Measurements from ENCODE around the gene UNC13B. TPM values are rescaled to one million over a fixed set of nuclear protein-coding genes. Genes with fewer than 3 reads are reported as not detected.

UNC13B gene
- total RNA-seq, 1 experiment from 2014 or later = 48.2 TPM

GRCh38 chr9:35158501-35159280, 3.1 kb upstream of the UNC13B start:
- H4K91ac ChIP-seq (ENCODE audit: insufficient read length, low read depth, low read length) = no peak overlapping the region
- H3K9me3 ChIP-seq (ENCODE audit: control insufficient read depth, low read depth, low read length) = no peaks in the 10 kb centered on the region
- H3K56ac ChIP-seq (ENCODE audit: insufficient read length, low read depth, low read length) = no peak overlapping the region
- H3K4me2 ChIP-seq (ENCODE audit: insufficient read depth, insufficient read length, low read length) = no peak overlapping the region
- H3K36me3 Mint-ChIP-seq (ENCODE audit: insufficient read depth in 1 of 3, low read depth in 3 of 3) = peaks cover 0 to 8% (median 6%) of the 10 kb centered on the region in 3 experiments; a peak in 6 of 7 replicates
- H2BK12ac ChIP-seq (ENCODE audit: insufficient read length, low read depth, low read length) = no peak overlapping the region
- peak overlapping the region in 1 of 2 experiments; percentile 36; a peak in 1 of 5 replicates for H3K4me3 Mint-ChIP-seq
- H3K14ac ChIP-seq (ENCODE audit: insufficient read depth, low read length) = no peak overlapping the region
- H2AFZ ChIP-seq (ENCODE audit: low read length) = no peak overlapping the region
- H3K23ac ChIP-seq (ENCODE audit: insufficient read length, low read depth, low read length) = no peak overlapping the region
- no peak overlapping the region for H3T11ph ChIP-seq (ENCODE audit: low read length)
- peaks cover 22 to 34% of the 10 kb centered on the region in 2 experiments for H3K4me1 Mint-ChIP-seq
- WGBS (ENCODE audit: extremely low coverage, insufficient read length, low lambda C conversion rate) = no CpG with 5 or more reads among the region's 10 CpGs
- no peak overlapping the region for H4K5ac ChIP-seq (ENCODE audit: insufficient read length, low read depth, low read length)
- H4K8ac ChIP-seq (replicated peaks; ENCODE audit: insufficient read length, low read depth, low read length) = no peak overlapping the region
- H3K79me2 ChIP-seq (ENCODE audit: insufficient read depth, low read length) = no peaks in the 10 kb centered on the region; the same call in 1 of the 2 replicates
- no peaks in the 10 kb centered on the region for H4K20me1 ChIP-seq (ENCODE audit: control insufficient read depth, insufficient read depth, insufficient read length)
- H3K9ac ChIP-seq (ENCODE audit: extremely low read depth, insufficient read length, low read length) = no peak overlapping the region
- no peak overlapping the region for H2BK120ac ChIP-seq (ENCODE audit: low read depth, low read length, poor library complexity, severe bottlenecking)
- H2BK20ac ChIP-seq (ENCODE audit: low read depth, low read length, poor library complexity, severe bottlenecking) = no peak overlapping the region
- H3K27ac ChIP-seq (ENCODE audit: insufficient read length, low read depth, low read length) = no peak overlapping the region
- H3K4ac ChIP-seq (ENCODE audit: low read depth, low read length) = no peak overlapping the region
- H3K9me3 Mint-ChIP-seq = peaks cover 0 to 6% of the 10 kb centered on the region in 2 experiments; a peak in 2 of 5 replicates
- no peak for TF ChIP-seq CTCF (conservative IDR thresholded peaks at IDR 0.05)
- no peak overlapping the region for H2BK15ac ChIP-seq (ENCODE audit: low read depth, low read length)
- peaks cover 4% of the 10 kb centered on the region; the same call in 1 of the 2 replicates for H3K4me1 ChIP-seq (ENCODE audit: insufficient read depth, low read length)
- no peaks in the 10 kb centered on the region for H3K23me2 ChIP-seq (ENCODE audit: insufficient read length, low read depth, low read length, poor library complexity, severe bottlenecking)
- DNase-seq = no peak
- H2AK5ac ChIP-seq (ENCODE audit: insufficient read length, low read length) = peak overlapping the region; percentile 47
- H3K18ac ChIP-seq (ENCODE audit: insufficient read length, low read depth, low read length) = no peak overlapping the region
- H3K27ac Mint-ChIP-seq = peak overlapping the region; percentile 53 to 92 (median 91); a peak in 6 of 7 replicates
- peak overlapping the region; percentile 25 for H2BK5ac ChIP-seq (ENCODE audit: insufficient read length, low read length)
- H3K27me3 ChIP-seq (ENCODE audit: insufficient read depth, low read length) = no peaks in the 10 kb centered on the region
- no peaks in the 10 kb centered on the region for H3K27me3 Mint-ChIP-seq (ENCODE audit: low read depth)
- H3K79me1 ChIP-seq (ENCODE audit: insufficient read depth, low read depth, low read length, poor library complexity, severe bottlenecking) = no peaks in the 10 kb centered on the region
